Pancreas (tissue), 10 donors: ENCODE results near the gene RBBP4. TPM values are rescaled to one million over a fixed set of nuclear protein-coding genes. Genes with fewer than 3 reads are reported as not detected.
"Not testable (repeated sequence)": the region's sequence is repeated elsewhere in the genome, so short reads cannot be mapped to it uniquely, and the experiment has no call there.

Experiments
- ATAC-seq, 4 donors: fragments of 200-7000 bp; cut with Tn5 transposase; one replicate each; pipeline versions ENCODE4 v1.8.0 to v1.9.1; 2020; ENCODE audit warnings: mild to moderate bottlenecking in 4 of 4, moderate library complexity in 4 of 4
- DNase-seq, 6 donors: peaks; one replicate each; pipeline ENCODE4 v3.0.0-alpha.2; 2020
- FAIRE-seq: peaks from 2 replicates; lab custom pipeline; 2012; peaks lifted over from hg19 to GRCh38; lab: Jason Lieb, UNC
- H3K27ac ChIP-seq, 4 donors: fragments of 200-600 bp; sonication (generic); 1 replicate in 3 of 4; 2 replicates in 1 of 4; pipeline versions ENCODE4 v1.5.0 to v1.8.0; 2020
- H3K27me3 ChIP-seq, 4 donors: fragments of 200-600 bp; one replicate each; pipeline ENCODE4 v1.8.0; 2021
- H3K36me3 ChIP-seq, 3 donors: fragments of 200-600 bp; sonication (generic) in 1 of 3; one replicate each; pipeline versions ENCODE4 v1.5.0 to v1.8.0; 2020 to 2021
- H3K4me1 ChIP-seq, 3 donors: fragments of 200-600 bp; one replicate each; pipeline ENCODE4 v1.8.0; 2021
- H3K4me3 ChIP-seq, 4 donors: fragments of 200-600 bp; sonication (generic) in 2 of 4; one replicate each; pipeline versions ENCODE4 v1.5.0 to v1.8.0; 2020 to 2021
- H3K9me3 ChIP-seq, 4 donors: fragments of 200-600 bp; one replicate each; pipeline ENCODE4 v1.8.0; 2021
- WGBS, 2 donors: extraction: QIAGEN DNeasy Blood & Tissue Kit; methylation state at CpG; one replicate each; pipeline ENCODE4 v1.1.7; 2013; 5-methylcytosine and 5-hydroxymethylcytosine counted together
- intact Hi-C, 3 donors: fragments of 100-400 bp; cut with DNase I; formaldehyde crosslinking; loops; one replicate each; pipeline versions ENCODE4 v1.11.1 to v1.14.2; 2022
- polyA plus RNA-seq, 2 donors: library from polyadenylated mRNA; stranded (reverse); fragments of 200-250 nt; gene quantifications; one replicate each; pipeline ENCODE4 v1.2.3, GENCODE V29; 2013
- total RNA-seq, 6 donors: library from RNA; stranded (reverse); fragmentation: NEBNext Ultra II Directional in 4 of 6; extraction: Animal tissue kit (Norgen Biotek cat#: 25700) in 4 of 6; gene quantifications; one replicate each; pipeline versions ENCODE4 v1.2.1 to v1.2.4, GENCODE V29; 2021 to 2023
- TF ChIP-seq, protein P1 (sequence below), 4 donors: fragments of 200-600 bp; sonication (generic) in 3 of 4; IDR thresholded peaks; one replicate each; pipeline versions ENCODE4 v1.5.0 to v1.8.0; 2021; ENCODE audit warnings: antibody characterized with exemption in 4 of 4
- donor health status: healthy with polysubstance abuse.
- donor health status: DM: no; HTN: no; CAD: no; lungs with moderate emphysema.
- donor health status: DM: no; HTN: no; CAD: no.
- donor health status: control.
- donor health status: control.
- donor health status: Bipolar disorder and iron deficiency.
- donor health status: DM: yes; HTN: yes; CAD: no.
- donor health status: DM: no; HTN: no; CAD: no.
- donor health status: DM: no; HTN: no; CAD: no.
- donor health status: DM: yes; HTN: yes; CAD: no.

Gene RBBP4
- total and polyA plus RNA-seq, 8 donors: 19.7 to 115 (median 62.9) TPM

GRCh38 chr1:32626176-32626575 lies 24.8 kb upstream of the RBBP4 start:
- 95% methylated on average over 1 of the region's 1 CpG for WGBS, 2 donors
- ATAC-seq (no peak), FAIRE-seq (no peak), DNase-seq (no peak)
- intact Hi-C loops: no loop called here
- no peak overlapping the region for H3K27ac ChIP-seq
- H3K4me1 ChIP-seq: no peaks in the 10 kb centered on the region
- peaks cover 0 to 16% (median 0%) of the 10 kb centered on the region in 3 donors for H3K36me3 ChIP-seq
- no peaks in the 10 kb centered on the region for H3K27me3 ChIP-seq
- H3K4me3 ChIP-seq: no peak overlapping the region
- TF ChIP-seq, protein P1, sequence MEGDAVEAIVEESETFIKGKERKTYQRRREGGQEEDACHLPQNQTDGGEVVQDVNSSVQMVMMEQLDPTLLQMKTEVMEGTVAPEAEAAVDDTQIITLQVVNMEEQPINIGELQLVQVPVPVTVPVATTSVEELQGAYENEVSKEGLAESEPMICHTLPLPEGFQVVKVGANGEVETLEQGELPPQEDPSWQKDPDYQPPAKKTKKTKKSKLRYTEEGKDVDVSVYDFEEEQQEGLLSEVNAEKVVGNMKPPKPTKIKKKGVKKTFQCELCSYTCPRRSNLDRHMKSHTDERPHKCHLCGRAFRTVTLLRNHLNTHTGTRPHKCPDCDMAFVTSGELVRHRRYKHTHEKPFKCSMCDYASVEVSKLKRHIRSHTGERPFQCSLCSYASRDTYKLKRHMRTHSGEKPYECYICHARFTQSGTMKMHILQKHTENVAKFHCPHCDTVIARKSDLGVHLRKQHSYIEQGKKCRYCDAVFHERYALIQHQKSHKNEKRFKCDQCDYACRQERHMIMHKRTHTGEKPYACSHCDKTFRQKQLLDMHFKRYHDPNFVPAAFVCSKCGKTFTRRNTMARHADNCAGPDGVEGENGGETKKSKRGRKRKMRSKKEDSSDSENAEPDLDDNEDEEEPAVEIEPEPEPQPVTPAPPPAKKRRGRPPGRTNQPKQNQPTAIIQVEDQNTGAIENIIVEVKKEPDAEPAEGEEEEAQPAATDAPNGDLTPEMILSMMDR (IDR thresholded peaks at IDR 0.05): no peak
- no peaks in the 10 kb centered on the region for H3K9me3 ChIP-seq

- no peak for DNase-seq
- ATAC-seq: no peak
- H3K4me1 ChIP-seq: no peaks in the 10 kb centered on the region
- H3K27me3 ChIP-seq: no peaks in the 10 kb centered on the region
- WGBS, 2 donors: 90 to 93% methylated on average over 11 of the region's 11 CpGs
- no peak overlapping the region for H3K4me3 ChIP-seq
- TF ChIP-seq, protein P1 (IDR thresholded peaks at IDR 0.05): no peak
- H3K9me3 ChIP-seq: no peaks in the 10 kb centered on the region
- FAIRE-seq: no peak
- H3K27ac ChIP-seq: no peak overlapping the region
- H3K36me3 ChIP-seq: peaks cover 0 to 16% (median 0%) of the 10 kb centered on the region in 3 donors
- intact Hi-C loops: no loop called here
Observed at GRCh38 chr1:32627596-32628162, 23.3 kb upstream of the RBBP4 start.

GRCh38 chr1:32630173-32630572 lies 20.8 kb upstream of the RBBP4 start:
- peaks cover 0 to 16% (median 6%) of the 10 kb centered on the region in 3 donors for H3K36me3 ChIP-seq
- H3K4me1 ChIP-seq, ATAC-seq, intact Hi-C loops, H3K9me3 ChIP-seq, H3K27ac ChIP-seq, H3K4me3 ChIP-seq, DNase-seq, FAIRE-seq, H3K27me3 ChIP-seq: not testable (repeated sequence)
- 95 to 99% methylated on average over 4 of the region's 4 CpGs for WGBS, 2 donors

GRCh38 chr1:32632829-32633228 lies 18.2 kb upstream of the RBBP4 start:
- intact Hi-C loops: no loop called here
- Histone ChIP-seq H3K36me3 (peaks cover 0 to 8% (median 6%) of the 10 kb centered on the region in 3 donors), H3K27me3 (no peaks in the 10 kb centered on the region), H3K9me3 (no peaks in the 10 kb centered on the region), H3K4me3 (no peak overlapping the region), H3K27ac (no peak overlapping the region), H3K4me1 (no peaks in the 10 kb centered on the region)
- ATAC-seq: no peak
- no peak for FAIRE-seq
- WGBS, 2 donors: 73 to 80% methylated on average over 2 of the region's 2 CpGs
- no peak for DNase-seq
- TF ChIP-seq, protein P1 (IDR thresholded peaks at IDR 0.05): no peak

DNA sequence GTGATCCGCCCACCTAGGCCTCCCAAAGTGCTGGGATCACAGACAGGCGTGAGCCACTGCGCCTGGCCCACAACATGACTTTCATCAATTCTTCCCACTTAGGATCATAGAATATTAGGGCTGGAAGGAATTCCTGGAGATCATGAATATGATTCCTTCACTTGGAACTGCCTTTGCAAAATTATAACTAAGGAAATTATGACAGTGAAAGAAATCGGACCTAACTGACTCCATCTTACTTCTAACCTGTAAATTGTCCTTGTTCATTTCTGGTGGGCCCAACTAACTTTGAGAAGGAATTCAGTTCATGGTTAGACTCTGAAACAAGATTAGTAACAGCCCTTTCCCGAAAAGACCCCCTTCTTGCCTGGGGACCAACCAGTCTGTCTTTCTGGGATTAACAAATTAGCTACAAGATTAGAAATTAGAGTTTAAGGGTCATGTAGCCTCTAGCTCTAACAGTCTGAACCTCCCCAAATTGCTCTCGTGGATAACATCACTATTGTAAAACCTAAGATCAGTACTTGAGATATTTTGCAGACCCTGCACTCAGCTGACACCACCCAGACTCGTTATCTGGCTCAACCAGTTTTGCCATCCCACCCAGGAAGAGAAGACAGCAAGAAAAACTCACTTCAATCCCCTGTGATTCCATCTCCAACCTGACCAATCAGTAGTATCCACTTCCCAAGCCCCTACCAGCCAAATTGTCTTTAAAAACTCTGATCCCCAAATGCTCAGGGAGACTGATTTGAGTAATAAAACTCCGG lies 15.3 kb upstream of the RBBP4 start:
- H3K4me3 ChIP-seq: no peak overlapping the region
- FAIRE-seq (no peak), DNase-seq (no peak), ATAC-seq (no peak)
- H3K27ac ChIP-seq: no peak overlapping the region
- H3K9me3 ChIP-seq: no peaks in the 10 kb centered on the region
- H3K27me3 ChIP-seq: no peaks in the 10 kb centered on the region
- TF ChIP-seq, protein P1 (IDR thresholded peaks at IDR 0.05): no peak
- intact Hi-C loops: no loop called here
- peaks cover 0 to 6% (median 0%) of the 10 kb centered on the region in 3 donors for H3K36me3 ChIP-seq
- WGBS, 2 donors: 93 to 94% methylated on average over 8 of the region's 8 CpGs
- no peaks in the 10 kb centered on the region for H3K4me1 ChIP-seq
